ENCODE measurements around the gene VSTM2L.

- TF ChIP-seq, protein P1, sequence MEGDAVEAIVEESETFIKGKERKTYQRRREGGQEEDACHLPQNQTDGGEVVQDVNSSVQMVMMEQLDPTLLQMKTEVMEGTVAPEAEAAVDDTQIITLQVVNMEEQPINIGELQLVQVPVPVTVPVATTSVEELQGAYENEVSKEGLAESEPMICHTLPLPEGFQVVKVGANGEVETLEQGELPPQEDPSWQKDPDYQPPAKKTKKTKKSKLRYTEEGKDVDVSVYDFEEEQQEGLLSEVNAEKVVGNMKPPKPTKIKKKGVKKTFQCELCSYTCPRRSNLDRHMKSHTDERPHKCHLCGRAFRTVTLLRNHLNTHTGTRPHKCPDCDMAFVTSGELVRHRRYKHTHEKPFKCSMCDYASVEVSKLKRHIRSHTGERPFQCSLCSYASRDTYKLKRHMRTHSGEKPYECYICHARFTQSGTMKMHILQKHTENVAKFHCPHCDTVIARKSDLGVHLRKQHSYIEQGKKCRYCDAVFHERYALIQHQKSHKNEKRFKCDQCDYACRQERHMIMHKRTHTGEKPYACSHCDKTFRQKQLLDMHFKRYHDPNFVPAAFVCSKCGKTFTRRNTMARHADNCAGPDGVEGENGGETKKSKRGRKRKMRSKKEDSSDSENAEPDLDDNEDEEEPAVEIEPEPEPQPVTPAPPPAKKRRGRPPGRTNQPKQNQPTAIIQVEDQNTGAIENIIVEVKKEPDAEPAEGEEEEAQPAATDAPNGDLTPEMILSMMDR (IDR thresholded peaks at IDR 0.05; ENCODE audit: low read length), result no peak
- TF ChIP-seq EZH2 (IDR thresholded peaks at IDR 0.05; ENCODE audit: borderline replicate concordance, low read length), result no peak
These were observed 35.4 kb upstream of the VSTM2L start for GRCh38 chr20:37867289-37868195.

Measured in OCI-LY1 (cell line).